Measurements from ENCODE around the gene HMBS. TPM values are rescaled to one million over a fixed set of nuclear protein-coding genes. Genes with fewer than 3 reads are reported as not detected.

HMBS gene
- total and polyA plus RNA-seq, 5 experiments from 2014 or later, result 6.9 to 32.7 (median 20.0) TPM

- Mint-ChIP-seq H3K36me3 (peaks cover 7 to 45% (median 11%) of the 10 kb centered on the region in 3 donors), H3K27ac (peak overlapping the region in 9 of 10 donors; percentile 26 to 99 (median 55)), H3K27me3 (no peaks in the 10 kb centered on the region), H3K4me1 (peaks cover 25 to 59% (median 43%) of the 10 kb centered on the region in 4 donors), H3K4me3 (peak overlapping the region in 1 of 10 donors; percentile 15), H3K9me3 (no peaks in the 10 kb centered on the region)
- ATAC-seq (no peak), DNase-seq (no peak)
- POLR2A ChIA-PET, result interaction anchor here (0.6 to 3.9 kb wide), 4 partner anchors 12 to 165 kb away, joined by 4 to 48 read pairs (median 16); partner anchors contain the start of genes DPAGT1, HMBS and VPS11
Measured at GRCh38 chr11:119114351-119114750, 29.7 kb downstream of the HMBS start.

- H3K27me3 Mint-ChIP-seq, result no peaks in the 10 kb centered on the region
- ATAC-seq (peak; percentile 89 to 95), DNase-seq (peak in 5 of 10 donors; percentile 29 to 74 (median 57))
- H3K4me1 Mint-ChIP-seq, result peaks cover 25 to 54% (median 38%) of the 10 kb centered on the region in 4 donors
- H3K4me3 Mint-ChIP-seq, result peak overlapping the region; percentile 79 to 91 (median 85)
- peaks cover 7 to 38% (median 11%) of the 10 kb centered on the region in 3 donors for H3K36me3 Mint-ChIP-seq
- peak overlapping the region; percentile 92 to 99 (median 98) for H3K27ac Mint-ChIP-seq
- H3K9me3 Mint-ChIP-seq, result no peaks in the 10 kb centered on the region
- POLR2A ChIA-PET, result interaction anchor here (0.5 to 9.9 kb wide), 11 partner anchors 8 to 507 kb away, joined by 3 to 130 read pairs (median 4); partner anchors contain the start of genes C2CD2L, DPAGT1, HMBS and VPS11
Measured at GRCh38 chr11:119115484-119116234, 31.0 kb downstream of the HMBS start.

- peaks cover 7 to 33% (median 11%) of the 10 kb centered on the region in 3 donors for H3K36me3 Mint-ChIP-seq
- peak overlapping the region; percentile 92 to 99 (median 98) for H3K27ac Mint-ChIP-seq
- no peaks in the 10 kb centered on the region for H3K9me3 Mint-ChIP-seq
- ATAC-seq (no peak), DNase-seq (no peak)
- peak overlapping the region; percentile 79 to 91 (median 85) for H3K4me3 Mint-ChIP-seq
- peaks cover 29 to 55% (median 43%) of the 10 kb centered on the region in 4 donors for H3K4me1 Mint-ChIP-seq
- POLR2A ChIA-PET, result interaction anchor here (0.5 to 9.9 kb wide), 10 partner anchors 8 to 507 kb away, joined by 3 to 130 read pairs (median 4); partner anchors contain the start of genes C2CD2L, DPAGT1 and HMBS
- H3K27me3 Mint-ChIP-seq, result no peaks in the 10 kb centered on the region
Measured at GRCh38 chr11:119116235-119116594, 31.5 kb downstream of the HMBS start.

- Mint-ChIP-seq H3K9me3 (no peaks in the 10 kb centered on the region), H3K36me3 (peaks cover 7 to 29% (median 10%) of the 10 kb centered on the region in 3 donors), H3K4me1 (peaks cover 29 to 51% (median 45%) of the 10 kb centered on the region in 4 donors), H3K4me3 (peak overlapping the region in 8 of 10 donors; percentile 33 to 87 (median 64)), H3K27me3 (no peaks in the 10 kb centered on the region), H3K27ac (peak overlapping the region; percentile 77 to 99 (median 98))
- ATAC-seq, result no peak
- POLR2A ChIA-PET, result interaction anchor here (0.9 to 9.9 kb wide), 5 partner anchors 8 to 31 kb away, joined by 4 to 130 read pairs (median 32); partner anchors contain the start of genes C2CD2L, DPAGT1 and HMBS
- no peak for DNase-seq
Measured at GRCh38 chr11:119116601-119117000, 31.9 kb downstream of the HMBS start.

GRCh38 chr11:119117004-119117706 is 32.5 kb downstream of the HMBS start:
- POLR2A ChIA-PET, result interaction anchor here (1.2 to 9.9 kb wide), 5 partner anchors 9 to 98 kb away, joined by 3 to 130 read pairs (median 32); partner anchors contain the start of genes C2CD2L, DPAGT1 and HMBS
- ATAC-seq (no peak), DNase-seq (no peak)
- Mint-ChIP-seq H3K4me3 (peak overlapping the region in 4 of 10 donors; percentile 24 to 81 (median 26)), H3K9me3 (no peaks in the 10 kb centered on the region), H3K4me1 (peaks cover 33 to 56% (median 46%) of the 10 kb centered on the region in 4 donors), H3K36me3 (peaks cover 5 to 25% (median 6%) of the 10 kb centered on the region in 3 donors), H3K27me3 (no peaks in the 10 kb centered on the region), H3K27ac (peak overlapping the region; percentile 21 to 98 (median 76))

- POLR2A ChIA-PET, result interaction anchor here (0.9 to 9.9 kb wide), 4 partner anchors 10 to 99 kb away, joined by 3 to 130 read pairs (median 26); partner anchors contain the start of genes C2CD2L and DPAGT1
Measured at GRCh38 chr11:119118227-119118626, 33.5 kb downstream of the HMBS start.

GRCh38 chr11:119118946-119119345 is 34.3 kb downstream of the HMBS start:
- DNase-seq (no peak), ATAC-seq (no peak)
- POLR2A ChIA-PET, result interaction anchor here (0.9 to 9.9 kb wide), 5 partner anchors 11 to 52 kb away, joined by 3 to 130 read pairs (median 10); partner anchors contain the start of genes C2CD2L and DPAGT1
- Mint-ChIP-seq H3K27me3 (no peaks in the 10 kb centered on the region), H3K4me1 (peaks cover 36 to 59% (median 56%) of the 10 kb centered on the region in 4 donors), H3K4me3 (no peak overlapping the region), H3K9me3 (no peaks in the 10 kb centered on the region), H3K36me3 (peaks cover 5 to 21% (median 6%) of the 10 kb centered on the region in 3 donors), H3K27ac (peak overlapping the region in 1 of 10 donors; percentile 57)

More at GRCh38 chr11:119118227-119118626, 33.5 kb downstream of the HMBS start:
- no peaks in the 10 kb centered on the region for H3K27me3 Mint-ChIP-seq
- ATAC-seq (no peak), DNase-seq (no peak)
- H3K9me3 Mint-ChIP-seq, result no peaks in the 10 kb centered on the region
- no peak overlapping the region for H3K4me3 Mint-ChIP-seq
- peaks cover 5 to 21% (median 6%) of the 10 kb centered on the region in 3 donors for H3K36me3 Mint-ChIP-seq
- H3K27ac Mint-ChIP-seq, result peak overlapping the region in 3 of 10 donors; percentile 40 to 85 (median 52)
- peaks cover 35 to 60% (median 53%) of the 10 kb centered on the region in 4 donors for H3K4me1 Mint-ChIP-seq

- no peaks in the 10 kb centered on the region for H3K9me3 Mint-ChIP-seq
- H3K27ac Mint-ChIP-seq, result peak overlapping the region; percentile 95 to 98 (median 96)
- H3K4me3 Mint-ChIP-seq, result peak overlapping the region; percentile 84 to 99 (median 92)
- ATAC-seq (no peak), DNase-seq (peak in 1 of 10 donors; percentile 15)
- H3K27me3 Mint-ChIP-seq, result no peaks in the 10 kb centered on the region
- POLR2A ChIA-PET, result interaction anchor here (1.1 to 9.9 kb wide), 12 partner anchors 12 to 207 kb away, joined by 3 to 130 read pairs (median 7); partner anchors contain the start of genes C2CD2L, DPAGT1, HMBS and HYOU1
- peaks cover 0 to 20% (median 3%) of the 10 kb centered on the region in 3 donors for H3K36me3 Mint-ChIP-seq
- H3K4me1 Mint-ChIP-seq, result peaks cover 30 to 52% (median 47%) of the 10 kb centered on the region in 4 donors
Measured at GRCh38 chr11:119120639-119121007, 35.9 kb downstream of the HMBS start.

GRCh38 chr11:119121008-119121810 is 36.5 kb downstream of the HMBS start, which contains the start of gene HINFP:
Gene HINFP, plus strand, starts transcription at chr11:119121580. Its CDS starts 5,365 bp downstream, at chr11:119126945.
- peak within 1 kb of the TSS; percentile 95 to 98 (median 96) for H3K27ac Mint-ChIP-seq
- no peaks in the 10 kb centered on the region for H3K9me3 Mint-ChIP-seq
- DNase-seq (peak; percentile 94 to 100 (median 99)), ATAC-seq (peak; percentile 94 to 97)
- H3K4me3 Mint-ChIP-seq, result peak within 1 kb of the TSS; percentile 84 to 99 (median 92)
- peaks cover 26 to 46% (median 43%) of the 10 kb centered on the region in 4 donors for H3K4me1 Mint-ChIP-seq
- POLR2A ChIA-PET, result interaction anchor here (0.7 to 9.9 kb wide), 18 partner anchors 9 to 685 kb away, joined by 3 to 130 read pairs (median 5); partner anchors contain the start of genes C2CD2L, CENATAC, DPAGT1 and HMBS
- H3K36me3 Mint-ChIP-seq, result peaks cover 0 to 20% (median 3%) of the 10 kb centered on the region in 3 donors
- H3K27me3 Mint-ChIP-seq, result no peaks in the 10 kb centered on the region

GRCh38 chr11:119121811-119122124 is 37.1 kb downstream of the HMBS start:
- Mint-ChIP-seq H3K4me3 (peak overlapping the region; percentile 84 to 99 (median 92)), H3K4me1 (peaks cover 25 to 43% (median 42%) of the 10 kb centered on the region in 4 donors), H3K27me3 (no peaks in the 10 kb centered on the region), H3K27ac (peak overlapping the region; percentile 95 to 98 (median 96)), H3K9me3 (no peaks in the 10 kb centered on the region), H3K36me3 (peaks cover 0 to 22% (median 3%) of the 10 kb centered on the region in 3 donors)
- POLR2A ChIA-PET, result interaction anchor here (0.8 to 9.9 kb wide), 15 partner anchors 9 to 686 kb away, joined by 3 to 130 read pairs (median 6); partner anchors contain the start of genes C2CD2L, CENATAC, DPAGT1 and HMBS
- DNase-seq, result no peak
- no peak for ATAC-seq

GRCh38 chr11:119125821-119126220 is 41.1 kb downstream of the HMBS start:
- DNase-seq (no peak), ATAC-seq (no peak)
- H3K9me3 Mint-ChIP-seq, result no peaks in the 10 kb centered on the region
- H3K4me3 Mint-ChIP-seq, result no peak overlapping the region
- POLR2A ChIA-PET, result interaction anchor here (1.0 kb wide), 1 partner anchor 10 kb away, joined by 3 read pairs; no protein-coding TSS in a partner anchor
- peak overlapping the region in 1 of 10 donors; percentile 29 for H3K27ac Mint-ChIP-seq
- no peaks in the 10 kb centered on the region for H3K27me3 Mint-ChIP-seq
- H3K4me1 Mint-ChIP-seq, result peaks cover 16 to 39% (median 32%) of the 10 kb centered on the region in 4 donors
- H3K36me3 Mint-ChIP-seq, result peaks cover 3 to 55% (median 5%) of the 10 kb centered on the region in 3 donors
